CD4-positive, alpha-beta T cell treated with Interleukin-1 beta for 1 hour (primary cell): ENCODE measurements around the gene KIF25.
"Not testable (repeated sequence)": the region's sequence is repeated elsewhere in the genome, so short reads cannot be mapped to it uniquely, and the experiment has no call there.

ENCODE experiments used
- DNase-seq, 2 donors: peaks; one replicate each; pipeline ENCODE4 v3.0.0-alpha.2; 2020 to 2022

KIF25 gene

DNA sequence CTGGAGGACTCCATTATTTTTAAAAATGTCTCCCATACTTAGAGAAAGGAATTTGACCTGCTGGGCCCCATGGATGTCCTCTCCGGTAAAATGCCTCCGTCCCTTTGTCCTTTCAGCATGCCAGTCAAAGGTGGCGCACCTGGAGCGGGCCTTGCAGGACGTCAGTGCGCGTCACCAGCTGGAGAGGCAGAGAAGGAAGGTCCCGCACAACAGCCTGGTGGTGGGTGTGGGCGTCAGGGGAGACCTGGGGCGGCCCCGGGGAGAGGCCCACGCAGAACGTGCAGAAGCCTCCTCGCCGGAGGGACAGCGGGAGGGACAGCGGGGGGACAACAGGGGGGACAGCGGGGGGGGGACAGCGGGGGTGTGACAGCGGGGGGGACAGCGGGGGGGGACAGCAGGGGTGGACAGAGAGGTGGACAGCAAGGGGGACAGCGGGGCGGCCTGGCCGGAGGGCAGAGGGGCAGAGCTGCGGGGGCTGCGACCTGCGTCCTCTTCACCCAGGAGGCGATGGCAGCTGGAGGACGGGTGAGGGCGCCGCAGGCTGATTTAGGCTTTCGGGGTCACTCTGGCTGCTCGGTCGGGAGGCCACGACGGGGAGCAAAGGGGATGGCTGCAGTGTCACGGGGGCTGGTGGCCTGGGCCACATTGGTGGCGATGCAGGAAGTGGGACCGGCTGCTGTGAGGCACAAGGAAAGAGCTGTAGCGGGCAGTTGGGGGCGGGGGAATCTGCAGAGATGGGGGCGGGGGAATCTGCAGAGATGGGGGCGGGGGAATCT lies 859 bp upstream of the KIF25 start:
- DNase-seq: no peak

DNA sequence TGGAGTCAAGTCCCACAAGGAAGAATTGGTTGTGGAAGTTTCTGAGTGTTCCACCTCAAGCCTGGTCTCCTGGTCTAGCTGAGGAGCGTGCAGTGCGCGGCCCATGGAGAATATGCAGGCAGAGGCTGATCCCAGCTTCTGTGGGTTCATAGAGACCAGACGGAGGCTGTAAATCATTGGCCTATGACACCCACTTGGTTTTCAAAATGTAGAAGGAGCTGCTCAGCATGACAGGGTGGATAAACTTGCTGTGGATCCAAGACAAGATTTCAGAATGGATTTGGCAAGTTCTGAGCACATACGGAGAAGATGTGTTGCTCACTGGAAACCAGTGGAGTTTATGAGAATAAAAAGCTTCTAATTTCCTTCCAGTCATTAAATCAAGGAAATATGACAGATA lies 744 bp downstream of the KIF25 start:
- no peak for DNase-seq

DNA sequence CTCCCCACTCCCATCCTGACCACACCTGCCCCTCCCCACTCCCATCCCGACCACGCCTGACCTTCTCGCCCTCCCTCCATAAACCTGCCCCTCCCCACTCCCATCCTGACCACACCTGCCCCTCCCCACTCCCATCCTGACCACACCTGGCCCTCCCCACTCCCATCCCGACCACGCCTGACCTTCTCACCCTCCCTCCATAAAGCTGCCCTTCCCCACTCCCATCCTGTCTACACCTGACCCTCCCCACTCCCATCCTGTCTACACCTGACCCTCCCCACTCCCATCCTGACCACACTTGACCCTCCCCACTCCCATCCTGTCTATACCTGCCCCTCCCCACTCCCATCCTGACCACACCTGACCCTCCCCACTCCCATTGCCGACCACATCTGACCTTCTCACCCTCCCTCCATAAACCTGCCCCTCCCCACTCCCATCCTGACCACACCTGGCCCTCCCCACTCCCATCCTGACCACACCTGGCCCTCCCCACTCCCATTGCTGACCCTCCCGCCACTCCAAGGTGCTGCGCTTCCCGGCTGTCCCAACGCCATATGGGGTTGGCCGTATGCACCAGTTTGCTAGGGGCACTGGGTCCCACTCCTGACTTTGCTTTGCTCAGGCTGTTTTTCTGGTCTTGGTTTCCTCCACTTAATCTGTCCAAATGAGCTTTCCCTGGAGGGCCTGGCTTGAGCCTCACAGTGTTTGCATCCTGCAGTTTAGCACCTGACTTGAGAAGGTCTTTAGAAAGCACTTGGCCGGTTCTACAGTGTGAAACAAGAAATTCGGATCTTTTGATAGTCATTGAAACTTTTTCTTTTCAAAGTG lies 2.9 kb downstream of the KIF25 start:
- no peak for DNase-seq

DNA sequence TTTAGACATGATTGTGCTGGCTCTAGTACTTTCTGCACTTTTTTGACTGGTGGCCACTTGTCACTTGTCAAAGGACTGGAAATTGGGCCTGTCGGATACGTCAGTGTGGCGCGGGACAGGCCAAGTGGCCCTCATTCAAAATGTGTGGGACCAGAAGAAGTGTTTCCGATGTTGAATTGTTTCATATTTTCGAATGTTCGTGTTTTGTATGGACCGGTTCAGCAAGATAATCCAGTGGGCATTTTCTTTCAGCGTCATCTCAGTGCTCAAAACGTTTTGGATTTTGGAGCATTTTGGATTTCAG lies 3.5 kb downstream of the KIF25 start:
- DNase-seq: no peak

DNA sequence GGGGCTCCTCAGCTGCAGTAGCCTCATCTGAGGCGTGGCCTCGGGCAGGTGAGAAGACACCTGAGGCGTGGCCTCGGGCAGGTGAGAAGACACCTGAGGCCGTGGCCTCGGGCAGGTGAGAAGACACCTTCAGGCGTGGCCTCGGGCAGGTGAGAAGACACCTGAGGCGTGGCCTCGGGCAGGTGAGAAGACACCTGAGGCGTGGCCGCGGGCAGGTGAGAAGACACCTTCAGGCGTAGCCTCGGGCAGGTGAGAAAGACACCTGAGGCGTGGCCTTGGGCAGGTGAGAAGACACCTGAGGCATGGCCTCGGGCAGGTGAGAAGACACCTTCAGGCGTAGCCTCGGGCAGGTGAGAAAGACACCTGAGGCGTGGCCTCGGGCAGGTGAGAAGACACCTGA lies 4.0 kb downstream of the KIF25 start:
- not testable (repeated sequence) for DNase-seq

DNA sequence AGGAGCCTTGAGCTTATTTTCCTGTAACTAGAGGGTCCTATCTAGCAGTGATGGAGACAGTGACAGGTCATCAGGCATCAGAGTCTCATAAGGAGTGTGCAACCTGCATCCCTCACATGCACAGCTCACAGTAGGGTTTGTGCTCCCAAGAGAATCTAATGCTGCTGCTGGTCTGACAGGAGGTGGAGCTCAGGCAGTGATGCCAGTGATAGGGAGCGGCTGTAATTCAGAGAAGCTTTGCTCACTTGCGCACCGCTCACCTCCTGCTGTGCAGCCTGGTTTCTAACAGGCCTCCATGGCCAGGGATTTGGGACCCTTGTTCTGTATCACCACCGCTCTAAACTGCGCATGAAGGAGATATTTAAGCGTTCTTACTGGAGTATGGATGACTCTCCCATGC lies 5.3 kb downstream of the KIF25 start:
- no peak for DNase-seq

DNA sequence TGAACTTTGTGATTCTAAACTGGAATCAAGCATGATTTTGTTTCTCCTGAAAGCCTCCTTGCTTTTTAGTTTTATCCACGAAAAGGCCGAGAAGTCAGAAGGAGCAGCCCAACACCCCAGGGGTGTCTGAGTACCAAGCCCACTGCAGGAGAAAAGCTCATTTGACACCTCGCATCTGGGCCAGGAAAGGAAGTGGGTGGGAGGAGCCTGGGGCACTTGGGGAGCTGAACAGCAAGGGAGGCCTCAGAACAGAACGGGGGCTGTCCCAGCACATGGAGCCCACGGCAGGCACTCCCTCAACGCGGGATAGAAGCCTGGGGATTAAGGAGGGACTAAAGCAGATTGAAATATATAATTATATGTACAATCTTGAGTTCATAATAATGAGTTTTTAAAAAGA lies 6.6 kb downstream of the KIF25 start:
- DNase-seq: no peak

DNA sequence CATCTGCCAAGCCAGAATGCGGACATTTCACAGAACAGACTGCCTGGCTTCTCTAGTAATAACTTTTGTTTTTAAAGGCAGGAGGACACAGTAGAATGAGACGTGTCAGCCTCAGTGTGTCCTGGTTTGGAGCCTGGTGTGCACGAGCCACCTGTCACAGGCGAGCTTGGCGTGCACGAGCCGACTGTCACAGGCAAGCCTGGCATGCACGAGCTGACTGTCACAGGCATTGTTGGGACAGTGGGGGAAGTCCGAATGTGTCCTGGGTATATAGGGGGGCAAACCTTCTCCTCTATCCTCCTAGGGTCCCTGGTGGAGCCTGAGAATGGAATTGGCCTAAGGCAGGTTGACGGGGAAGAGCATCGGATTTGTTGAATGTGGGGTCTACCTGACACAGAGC lies 7.5 kb downstream of the KIF25 start:
- no peak for DNase-seq

DNA sequence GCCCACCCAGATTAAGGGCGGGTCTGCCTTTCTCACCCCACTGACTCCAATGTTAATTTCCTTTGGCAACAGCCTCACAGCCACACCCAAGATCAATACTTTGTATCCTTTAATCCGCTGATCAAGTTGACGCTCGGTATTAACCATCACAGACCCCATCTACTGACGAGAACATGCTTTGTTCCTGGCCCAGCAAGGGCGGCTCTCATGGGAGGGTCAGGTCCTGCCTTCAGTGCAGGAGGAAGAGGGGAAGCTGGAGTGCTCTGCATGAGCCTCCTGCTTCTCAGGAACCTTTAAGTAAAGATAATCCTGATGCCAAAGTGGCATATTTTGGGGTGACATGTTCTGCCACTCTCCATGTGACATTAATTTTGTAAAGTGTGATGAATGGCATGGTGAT lies 8.3 kb downstream of the KIF25 start:
- no peak for DNase-seq

DNA sequence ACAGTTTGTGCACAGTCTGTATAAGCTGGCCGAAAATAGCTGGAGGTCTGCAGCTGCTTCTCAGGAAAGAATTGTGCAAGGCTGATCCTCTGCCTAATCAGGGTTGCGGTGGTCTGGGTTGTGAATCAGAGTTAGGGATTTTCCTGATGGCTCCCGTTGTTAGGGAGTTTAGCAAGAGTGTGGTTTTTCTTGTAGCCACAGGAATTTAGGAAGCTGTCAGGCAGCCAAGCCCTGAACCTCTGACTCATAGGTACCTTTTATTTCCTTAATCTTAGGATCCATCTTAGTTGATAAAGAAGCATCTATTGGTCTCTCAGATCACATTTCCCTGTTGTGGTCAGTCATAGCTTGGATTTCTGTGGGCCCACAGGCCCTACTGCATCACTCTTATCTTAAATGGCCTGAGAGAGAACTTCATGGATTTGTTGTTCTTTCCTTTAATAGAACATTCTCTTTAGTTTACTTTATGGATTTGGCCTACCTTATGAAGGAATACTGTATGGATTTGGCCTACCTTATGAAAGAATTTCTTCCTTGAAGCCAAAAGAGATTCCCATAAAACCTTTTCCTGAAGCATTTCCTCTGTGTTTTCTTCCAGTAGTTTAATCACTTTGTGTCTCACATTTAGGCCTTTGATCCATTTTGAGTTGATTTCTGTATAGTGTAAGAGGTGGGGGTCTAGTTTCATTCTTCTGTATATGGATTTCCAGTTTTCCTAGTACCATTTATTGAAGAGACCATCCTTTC lies 10.3 kb downstream of the KIF25 start:
- DNase-seq: no peak

DNA sequence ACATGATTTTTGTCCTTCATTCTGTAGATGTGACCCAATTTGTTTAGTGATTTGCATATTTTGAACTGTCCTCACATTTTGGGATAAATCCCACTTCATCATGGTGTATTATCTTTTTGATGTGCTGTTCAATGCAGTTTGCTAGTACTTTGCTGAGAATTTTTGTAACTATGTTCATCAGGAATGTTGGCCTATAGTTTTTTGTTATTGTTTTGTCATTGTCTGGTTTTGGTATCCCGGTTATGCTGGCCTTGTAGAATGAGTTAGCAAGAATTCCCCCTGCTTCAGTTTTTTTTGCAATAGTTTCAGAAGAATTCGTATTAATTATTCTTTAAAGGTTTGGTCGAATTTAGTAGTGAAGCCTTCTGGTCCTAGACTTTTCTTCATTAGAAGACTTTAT lies 11.9 kb downstream of the KIF25 start:
- DNase-seq: no peak

DNA sequence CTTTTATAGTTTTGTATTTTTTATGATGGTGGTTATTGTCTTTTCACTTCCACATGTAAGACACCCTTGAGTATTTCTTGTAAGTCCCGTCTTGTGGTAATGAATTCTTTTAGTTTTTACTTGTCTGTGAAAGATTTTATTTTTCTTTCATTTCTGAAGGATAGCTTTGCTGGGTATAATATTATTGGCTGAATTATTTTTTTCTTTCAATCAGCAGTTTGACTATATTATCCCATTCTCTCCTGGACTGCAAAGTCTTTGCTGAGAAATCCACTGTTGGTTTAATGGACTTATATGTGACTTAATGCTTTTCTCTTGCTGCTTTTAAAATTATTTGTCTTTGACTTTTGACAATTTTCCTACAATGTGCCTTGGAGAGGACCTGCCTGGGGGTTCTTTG lies 13.8 kb downstream of the KIF25 start:
- no peak for DNase-seq

DNA sequence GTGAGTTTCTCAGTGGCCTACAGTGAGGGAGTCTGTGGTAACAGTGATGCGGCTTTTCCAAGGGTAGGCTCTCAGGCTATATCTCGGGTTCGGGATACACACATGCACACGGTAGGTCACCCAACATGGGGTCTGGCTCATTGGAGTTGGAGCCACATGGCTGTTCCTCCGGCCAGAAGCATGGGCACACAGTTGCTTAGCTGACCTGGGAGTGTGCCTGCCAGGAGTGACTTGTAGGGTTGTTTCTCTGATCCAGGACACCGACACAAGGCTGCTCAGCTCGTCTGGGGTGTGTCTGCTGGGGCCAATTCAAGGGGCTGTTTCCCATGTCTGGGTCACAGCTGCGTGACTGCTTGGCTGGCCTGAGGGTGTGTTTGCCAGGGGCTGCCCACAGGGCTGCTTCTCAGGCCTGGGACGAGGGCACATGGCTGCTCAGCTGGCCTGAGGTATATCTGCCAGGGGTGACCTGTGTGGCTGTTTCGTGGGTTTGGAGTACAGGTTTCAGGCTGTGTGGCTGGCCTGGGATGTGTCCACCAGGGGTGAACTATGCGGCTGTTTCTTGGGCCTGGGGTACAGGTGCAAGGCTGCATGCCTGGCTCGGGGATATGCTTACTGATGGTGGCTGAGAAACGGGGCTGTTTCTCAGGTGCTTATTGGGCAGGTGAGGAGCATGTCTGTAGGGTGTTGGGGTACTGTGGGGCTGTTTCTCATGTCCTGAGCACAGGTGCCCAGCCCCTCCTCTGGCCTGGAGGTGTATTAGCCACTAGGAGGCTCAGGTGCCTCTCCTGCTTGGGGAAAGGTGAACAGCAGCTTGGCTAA lies 15.2 kb downstream of the KIF25 start:
- DNase-seq: no peak

DNA sequence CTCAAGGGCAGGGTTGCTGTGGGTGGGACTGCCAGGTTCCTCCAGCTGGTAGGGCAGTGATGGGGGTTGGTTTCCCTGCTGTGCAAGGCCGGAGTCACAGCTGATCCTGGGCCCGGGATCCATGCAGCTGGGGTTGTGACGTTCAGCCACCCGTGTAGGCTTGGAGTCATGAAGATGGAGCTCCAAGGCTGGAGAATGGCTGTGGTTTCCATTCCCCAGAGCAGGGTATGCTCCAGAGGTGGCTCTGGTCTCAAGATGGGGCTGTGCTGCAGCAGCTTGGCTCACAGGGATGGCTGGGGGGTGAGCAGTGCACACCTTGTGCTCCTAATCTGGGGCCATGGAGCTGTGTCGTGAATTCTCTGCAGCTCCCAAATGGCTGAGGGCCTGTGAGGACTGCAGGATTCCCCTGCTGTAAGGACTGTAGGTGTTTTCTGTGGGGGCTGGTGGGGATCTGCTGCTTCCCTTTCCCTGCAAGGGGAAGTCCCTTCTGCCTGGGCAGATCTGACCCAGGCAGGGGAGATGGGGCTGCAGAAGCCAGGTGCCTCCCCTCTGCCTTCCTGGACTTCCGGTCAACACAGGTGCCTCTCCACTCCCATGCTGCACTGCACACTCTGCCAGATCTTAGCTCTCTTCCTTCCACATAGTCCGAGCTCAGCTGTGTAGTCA lies 15.9 kb downstream of the KIF25 start:
- no peak for DNase-seq

DNA sequence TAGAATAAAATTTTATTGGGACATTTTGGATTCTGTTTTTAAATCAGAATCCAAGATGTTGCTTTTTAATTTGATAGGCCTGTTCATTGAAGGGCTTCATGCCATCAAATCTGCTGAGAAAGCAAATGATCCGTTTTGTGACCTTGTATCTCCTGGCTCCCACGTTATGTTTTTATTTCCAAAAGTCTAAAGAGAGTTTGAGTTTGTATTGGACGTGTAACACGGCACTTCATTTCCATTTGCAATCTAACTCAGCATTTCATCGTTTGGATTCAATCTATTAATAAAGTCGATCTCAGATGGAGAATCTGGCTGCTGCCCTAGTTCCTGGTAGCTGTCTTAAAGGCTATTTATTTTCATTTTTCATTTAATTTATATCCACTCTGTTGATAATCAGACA lies 17.0 kb downstream of the KIF25 start:
- DNase-seq: no peak

DNA sequence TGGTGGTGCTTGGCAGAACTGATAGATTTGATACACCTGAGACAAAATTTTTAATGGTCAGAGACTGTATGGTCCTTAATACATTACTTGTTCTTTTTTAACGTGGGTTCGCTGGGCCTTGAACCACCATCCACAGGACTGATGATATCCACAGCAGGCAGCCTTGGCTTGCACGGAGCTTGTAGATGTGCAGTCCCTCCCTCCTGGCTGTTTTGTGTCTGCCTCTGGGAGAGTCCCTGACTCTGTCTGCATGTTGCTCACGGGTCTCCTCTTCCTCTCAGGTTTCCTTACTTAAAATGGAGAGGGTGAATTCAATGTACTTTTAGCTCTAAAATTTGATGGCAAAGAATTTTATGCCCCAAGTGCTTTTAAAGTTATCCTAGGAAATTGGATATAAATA lies 17.5 kb downstream of the KIF25 start:
- DNase-seq: no peak

DNA sequence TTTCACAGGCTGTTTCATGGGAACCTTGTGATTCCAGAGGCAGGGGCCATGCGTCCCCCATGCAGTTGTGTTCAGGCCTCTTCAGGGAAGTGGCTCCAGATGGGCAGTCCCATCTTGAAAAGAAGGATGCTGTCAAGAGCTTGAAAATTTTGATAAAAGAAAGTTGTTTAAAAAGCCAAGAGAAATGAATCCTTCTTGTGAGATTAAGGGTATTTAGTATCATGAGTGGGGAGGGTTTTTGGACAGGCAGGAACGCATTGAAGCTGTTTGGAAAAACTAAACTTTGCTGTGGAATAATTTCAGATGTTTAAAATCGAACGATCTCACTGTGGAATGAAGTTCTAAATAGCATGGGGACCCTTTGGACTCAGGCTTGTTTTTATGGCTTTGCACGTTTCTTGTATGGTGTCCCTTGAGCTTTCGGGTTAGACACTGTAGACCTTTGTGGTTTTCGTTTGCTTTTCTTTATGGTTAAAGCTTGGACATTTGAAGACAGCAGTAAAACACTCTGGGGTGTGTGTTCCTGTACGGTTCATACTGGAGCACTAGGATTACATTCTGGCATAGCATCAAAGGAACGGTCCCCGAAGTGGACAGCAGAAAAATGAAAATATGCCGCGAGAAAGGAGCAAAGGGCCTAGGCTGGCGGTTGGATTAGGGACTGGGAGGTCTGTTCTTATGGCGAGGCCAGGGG lies 18.2 kb downstream of the KIF25 start:
- no peak for DNase-seq

DNA sequence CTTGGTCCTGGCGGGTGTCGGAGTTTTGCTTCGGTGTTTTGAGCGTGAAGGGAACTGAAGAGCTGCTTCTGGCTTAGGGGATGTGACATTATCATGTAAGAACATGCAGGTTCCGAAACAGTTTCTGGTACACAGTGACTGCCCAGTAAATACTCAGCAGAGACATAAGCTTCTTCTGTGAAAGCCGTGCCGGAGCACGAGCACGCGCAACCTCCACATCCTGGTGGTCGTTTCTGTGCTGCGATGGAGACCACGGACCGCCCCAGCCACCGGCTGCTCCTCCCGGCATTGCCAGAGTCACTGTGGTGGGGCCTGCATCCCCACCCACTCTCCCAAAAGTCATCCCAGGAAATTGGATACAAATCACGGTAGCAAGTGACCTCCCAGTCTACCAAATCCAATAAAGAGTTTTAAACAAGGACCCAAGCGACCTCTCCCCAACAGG lies 18.7 kb downstream of the KIF25 start:
- no peak for DNase-seq

DNA sequence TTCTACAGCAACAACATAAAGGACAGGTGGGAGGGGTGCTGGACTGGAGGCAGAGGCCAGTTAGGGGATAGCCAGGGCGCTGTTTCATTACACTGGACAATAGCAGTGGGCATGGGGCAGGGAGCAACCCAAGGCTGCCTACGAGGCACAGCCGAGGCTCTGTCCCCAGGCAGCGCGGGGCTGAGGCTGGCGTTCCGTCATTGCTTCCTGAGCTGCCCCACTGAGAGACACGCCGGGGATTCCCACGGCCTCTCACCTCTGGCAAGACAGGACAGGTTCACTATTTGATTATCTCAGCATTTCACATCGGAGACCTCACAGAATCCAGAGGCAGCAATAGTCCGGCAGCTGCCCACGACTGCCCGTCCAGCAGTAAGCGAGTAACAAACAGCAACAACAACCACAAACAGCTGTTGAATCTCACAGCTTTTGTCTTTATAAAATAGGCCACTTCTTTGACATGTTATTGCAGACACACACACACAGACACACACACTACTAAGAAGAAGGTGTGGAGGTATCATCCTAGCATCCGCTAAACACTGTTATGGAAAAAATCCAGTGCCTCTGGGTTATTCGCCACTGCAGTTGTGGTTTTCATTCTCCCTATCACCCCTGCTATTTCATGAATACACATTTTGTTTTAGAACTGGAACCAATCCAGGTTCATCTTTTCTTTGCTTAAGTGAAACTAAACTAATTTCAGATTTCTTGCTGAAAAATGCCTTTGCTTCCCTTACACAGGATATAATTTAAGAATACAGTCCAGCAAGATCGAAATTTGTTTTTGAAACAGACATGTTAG lies 19.5 kb downstream of the KIF25 start:
- no peak for DNase-seq

DNA sequence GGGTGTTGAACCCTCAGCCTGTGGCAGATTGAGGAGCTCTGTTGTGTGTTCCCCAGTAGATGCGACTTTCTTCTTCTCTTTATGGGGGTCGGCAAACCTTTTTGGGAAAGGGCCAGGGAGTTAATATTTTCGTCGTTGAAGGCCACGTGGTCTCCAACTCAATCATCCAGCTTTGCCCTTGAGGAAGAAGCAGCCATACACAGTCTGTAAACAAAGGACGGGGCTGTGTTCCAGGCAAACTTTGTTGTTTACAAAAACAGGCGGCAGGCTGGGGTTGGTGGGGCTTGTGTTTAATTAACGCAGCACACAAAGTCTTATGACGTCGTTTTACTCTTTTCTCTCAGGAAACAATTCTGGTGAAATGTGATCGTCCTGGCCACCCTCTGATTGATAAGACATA lies 20.2 kb downstream of the KIF25 start:
- DNase-seq: no peak

DNA sequence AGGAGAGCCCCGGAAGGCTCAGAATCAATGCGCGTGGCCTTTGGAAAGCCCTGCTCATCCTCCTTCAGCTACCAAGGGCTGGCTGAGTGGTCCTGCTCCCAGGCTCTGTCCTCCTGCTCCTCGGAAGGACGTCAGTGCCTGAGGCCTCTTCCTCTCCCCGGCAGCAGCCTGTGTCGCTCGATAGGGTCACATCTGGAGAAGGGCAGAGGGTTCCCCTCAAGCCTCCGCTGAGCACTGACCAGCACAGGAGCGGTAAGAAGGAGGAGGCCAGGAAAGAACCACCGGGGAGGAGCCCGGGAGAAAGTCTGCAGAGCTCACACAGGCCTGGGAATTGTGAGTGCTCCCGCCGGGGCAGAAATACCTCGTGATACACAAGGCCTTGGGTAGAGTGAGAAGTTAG lies 21.2 kb downstream of the KIF25 start:
- no peak for DNase-seq
